GM18508 (cell line): Measurements from ENCODE around the gene PRKCZ.

Experiments used
- ATAC-seq: cut with Tn5 transposase; IDR thresholded peaks from one replicate; pipeline ENCODE4 v1.9.1; 2021; ENCODE audit warnings: moderate number of reproducible peaks; ENCODE audit not compliant: insufficient read depth, unreplicated experiment

The PRKCZ gene

DNA sequence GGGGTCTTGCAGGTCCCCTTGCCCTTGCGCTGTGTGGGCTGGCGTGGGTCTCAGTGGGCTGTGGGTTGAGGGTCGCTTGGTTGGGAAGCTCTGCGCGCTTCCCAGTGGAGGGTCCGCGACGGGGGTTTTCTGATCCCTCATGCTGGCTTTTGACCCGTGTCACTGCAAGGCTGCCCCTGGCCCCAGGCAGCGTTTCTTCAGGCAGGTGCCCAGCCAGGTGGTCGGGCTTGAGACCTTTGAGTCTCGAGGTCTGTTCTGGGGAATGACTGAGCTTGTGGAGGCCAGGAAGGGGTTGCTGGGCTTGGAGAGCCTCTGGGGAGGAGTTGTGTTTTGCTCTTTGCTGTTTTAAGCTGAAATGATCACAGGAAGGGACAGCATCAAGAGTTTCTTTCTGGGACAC is 183.3 kb downstream of the PRKCZ start:
- ATAC-seq: no peak

DNA sequence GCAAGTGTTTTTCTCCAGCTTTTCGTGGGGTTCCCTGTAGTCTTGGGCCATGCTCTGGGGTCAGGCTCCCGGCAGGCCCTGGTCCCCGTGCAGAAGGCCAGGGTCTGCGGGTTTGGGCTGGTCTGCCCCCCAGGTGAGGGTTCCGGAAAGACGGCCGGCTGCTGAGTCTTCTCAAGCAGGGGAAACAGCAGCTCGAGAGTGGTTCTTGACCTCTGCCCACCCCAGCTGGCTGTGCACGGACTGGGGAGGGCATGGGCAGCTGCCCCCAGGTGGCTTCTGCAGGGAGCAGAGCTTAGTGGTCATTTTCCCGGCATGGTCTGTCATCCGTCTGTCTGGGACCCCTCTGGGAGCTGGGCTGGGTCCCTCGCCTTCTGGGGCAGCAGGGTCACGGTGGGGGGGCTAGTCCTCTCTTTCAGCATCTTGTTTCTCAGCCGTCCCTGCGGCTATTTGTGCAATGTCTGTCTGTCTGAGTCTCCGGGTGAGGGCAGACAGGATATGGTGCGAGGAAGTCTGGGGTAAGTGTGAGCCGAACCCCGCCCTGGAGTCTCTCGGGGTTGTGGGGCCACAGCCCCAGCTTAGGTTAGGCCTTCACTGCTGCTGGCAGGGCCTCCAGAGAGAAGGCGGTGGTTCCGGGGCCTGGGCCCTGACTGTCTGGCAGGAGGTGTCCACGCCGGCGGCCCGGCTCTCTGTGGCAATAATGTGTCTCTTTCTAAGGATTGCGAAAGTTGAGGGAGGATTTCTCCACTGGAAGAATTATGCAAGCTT is 184.0 kb downstream of the PRKCZ start:
- no peak for ATAC-seq

DNA sequence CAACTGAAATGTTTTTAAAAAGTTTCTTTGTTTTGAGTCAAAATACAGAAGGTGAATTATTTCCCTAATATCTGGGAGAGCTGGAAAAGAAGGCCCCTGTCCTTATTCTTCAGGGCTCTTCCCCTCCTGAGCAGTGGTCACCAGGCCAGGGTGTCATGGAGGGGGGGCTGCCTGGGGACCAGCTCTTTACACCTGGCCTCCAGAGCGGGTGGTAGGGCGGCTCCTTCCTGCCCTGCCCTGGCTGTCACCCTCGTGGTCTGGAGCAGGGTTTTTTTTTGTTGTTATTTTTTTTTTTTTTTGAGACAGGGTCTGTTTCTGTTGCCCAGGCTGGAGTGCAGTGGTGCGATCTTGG is 184.5 kb downstream of the PRKCZ start:
- ATAC-seq: no peak
